H9 (cell line): ENCODE results near the gene MYH11. TPM values are rescaled to one million over a fixed set of nuclear protein-coding genes. Genes with fewer than 3 reads are reported as not detected.

Experiments used
- DNase-seq: peaks from one replicate; pipeline ENCODE4 v3.0.0-alpha.2; 2017
- H2AFZ ChIP-seq: one replicate; pipeline ENCODE4 v1.6.1; 2013; ENCODE audit warnings: mild to moderate bottlenecking, low read length, control low read depth, moderate library complexity
- H2AK5ac ChIP-seq: 2 replicates; pipeline ENCODE4 v1.6.1; 2013; ENCODE audit warnings: low read length, control low read depth, mixed read lengths; ENCODE audit not compliant: insufficient read length
- H2BK120ac ChIP-seq: one replicate; pipeline ENCODE4 v1.6.1; 2013; ENCODE audit warnings: low read depth, mild to moderate bottlenecking, low read length, control low read depth, inconsistent platforms; ENCODE audit not compliant: poor library complexity, severe bottlenecking
- H2BK12ac ChIP-seq: 2 replicates; pipeline ENCODE4 v1.6.1; 2013; ENCODE audit warnings: low read length, control low read depth, mixed read lengths, low read depth; ENCODE audit not compliant: insufficient read length
- H2BK15ac ChIP-seq: 2 replicates; pipeline ENCODE4 v1.6.1; 2013; ENCODE audit warnings: low read depth, low read length, control low read depth
- H2BK20ac ChIP-seq: one replicate; pipeline ENCODE4 v1.6.1; 2013; ENCODE audit warnings: low read depth, mild to moderate bottlenecking, low read length, control low read depth, inconsistent platforms; ENCODE audit not compliant: poor library complexity, severe bottlenecking
- H2BK5ac ChIP-seq: 2 replicates; pipeline ENCODE4 v1.6.1; 2013; ENCODE audit warnings: low read length, control low read depth, mixed read lengths; ENCODE audit not compliant: insufficient read length
- H3K14ac ChIP-seq: 2 replicates; pipeline ENCODE4 v1.6.1; 2013; ENCODE audit warnings: low read length, control low read depth; ENCODE audit not compliant: insufficient read depth
- H3K18ac ChIP-seq: 2 replicates; pipeline ENCODE4 v1.6.1; 2013; ENCODE audit warnings: low read depth, mild to moderate bottlenecking, mixed read lengths, low read length, control low read depth; ENCODE audit not compliant: insufficient read length
- H3K23ac ChIP-seq: 2 replicates; pipeline ENCODE4 v1.6.1; 2013; ENCODE audit warnings: low read length, control low read depth, mixed read lengths, low read depth; ENCODE audit not compliant: insufficient read length
- H3K23me2 ChIP-seq: 2 replicates; pipeline ENCODE4 v1.6.1; 2013; ENCODE audit warnings: low read depth, mild to moderate bottlenecking, mixed read lengths, low read length, control low read depth; ENCODE audit not compliant: insufficient read length, poor library complexity, severe bottlenecking
- H3K27ac ChIP-seq: 2 replicates; pipeline ENCODE4 v1.5.1; 2013; ENCODE audit warnings: low read length, control low read depth, mixed read lengths, low read depth; ENCODE audit not compliant: insufficient read length
- H3K27me3 ChIP-seq: 2 replicates; pipeline ENCODE4 v1.6.1; 2013; ENCODE audit warnings: low read length, control low read depth, inconsistent platforms; ENCODE audit not compliant: insufficient read depth
- H3K4ac ChIP-seq: 2 replicates; pipeline ENCODE4 v1.6.1; 2013; ENCODE audit warnings: low read depth, mild to moderate bottlenecking, control low read depth, inconsistent platforms, low read length, moderate library complexity
- H3K4me1 ChIP-seq: 2 replicates; pipeline ENCODE4 v1.6.1; 2013; ENCODE audit warnings: low read length, control low read depth, inconsistent platforms; ENCODE audit not compliant: insufficient read depth
- H3K4me2 ChIP-seq: 2 replicates; pipeline ENCODE4 v1.6.1; 2013; ENCODE audit warnings: low read length, control low read depth, mixed read lengths; ENCODE audit not compliant: insufficient read length, insufficient read depth
- H3K56ac ChIP-seq: 2 replicates; pipeline ENCODE4 v1.6.1; 2013; ENCODE audit warnings: low read depth, mild to moderate bottlenecking, mixed read lengths, low read length, control low read depth; ENCODE audit not compliant: insufficient read length
- H3K79me1 ChIP-seq: 2 replicates; pipeline ENCODE4 v1.6.1; 2013; ENCODE audit warnings: low read depth, mild to moderate bottlenecking, moderate library complexity, low read length, control low read depth, inconsistent platforms; ENCODE audit not compliant: insufficient read depth, poor library complexity, severe bottlenecking
- H3K79me2 ChIP-seq: 2 replicates; pipeline ENCODE4 v1.6.1; 2013; ENCODE audit warnings: low read length, control low read depth, inconsistent platforms; ENCODE audit not compliant: insufficient read depth
- H3K9ac ChIP-seq: 2 replicates; pipeline ENCODE4 v1.6.1; 2013; ENCODE audit warnings: low read length, control low read depth, mixed read lengths; ENCODE audit not compliant: insufficient read length; ENCODE audit errors: extremely low read depth
- H3K9me3 ChIP-seq: one replicate; pipeline ENCODE4 v1.6.1; 2013; ENCODE audit warnings: low read depth, low read length, inconsistent platforms; ENCODE audit not compliant: control insufficient read depth
- H3T11ph ChIP-seq: one replicate; pipeline ENCODE4 v1.6.1; 2013; ENCODE audit warnings: mild to moderate bottlenecking, low read length, control low read depth, inconsistent platforms
- H4K20me1 ChIP-seq: one replicate; pipeline ENCODE4 v1.6.1; 2013; ENCODE audit not compliant: control insufficient read depth, insufficient read length, insufficient read depth
- H4K5ac ChIP-seq: 2 replicates; pipeline ENCODE4 v1.6.1; 2013; ENCODE audit warnings: low read depth, mild to moderate bottlenecking, mixed read lengths, low read length, control low read depth; ENCODE audit not compliant: insufficient read length
- H4K8ac ChIP-seq: replicated peaks from 2 replicates; pipeline ENCODE4 v1.6.1; 2013; ENCODE audit warnings: low read length, control low read depth, mixed read lengths, low read depth; ENCODE audit not compliant: insufficient read length
- H4K91ac ChIP-seq: 2 replicates; pipeline ENCODE4 v1.6.1; 2013; ENCODE audit warnings: low read depth, mild to moderate bottlenecking, moderate library complexity, mixed read lengths, low read length, control low read depth; ENCODE audit not compliant: insufficient read length
- H3K27ac Mint-ChIP-seq, 3 experiments: 2 replicates in 2 of 3; 3 replicates in 1 of 3; pipeline ENCODE4 v1.8.0; 2020 to 2021; ENCODE audit warnings: mixed read lengths in 3 of 3, mild to moderate bottlenecking in 1 of 3, moderate library complexity in 1 of 3
- H3K27me3 Mint-ChIP-seq: 2 replicates; pipeline ENCODE4 v1.8.0; 2021; ENCODE audit warnings: low read depth, mild to moderate bottlenecking, moderate library complexity, mixed read lengths
- H3K36me3 Mint-ChIP-seq, 3 experiments: 2 replicates in 2 of 3; 3 replicates in 1 of 3; pipeline ENCODE4 v1.8.0; 2020 to 2021; ENCODE audit warnings: low read depth in 3 of 3, mixed read lengths in 3 of 3; ENCODE audit not compliant: insufficient read depth in 1 of 3
- H3K4me1 Mint-ChIP-seq, 2 experiments: 2 replicates each; pipeline ENCODE4 v1.8.0; 2020; ENCODE audit warnings: mixed read lengths in 2 of 2
- H3K4me3 Mint-ChIP-seq, 2 experiments: 2 replicates in 1 of 2; 3 replicates in 1 of 2; pipeline ENCODE4 v1.8.0; 2020 to 2021; ENCODE audit warnings: mild to moderate bottlenecking in 2 of 2, mixed read lengths in 2 of 2, moderate library complexity in 1 of 2
- H3K9me3 Mint-ChIP-seq, 2 experiments: 2 replicates in 1 of 2; 3 replicates in 1 of 2; pipeline ENCODE4 v1.8.0; 2020; ENCODE audit warnings: mild to moderate bottlenecking in 2 of 2, mixed read lengths in 2 of 2, moderate library complexity in 1 of 2
- WGBS: extraction: QIAGEN DNeasy Blood & Tissue Kit; methylation state at CpG from one replicate; pipeline ENCODE4 v1.1.7; 2013; ENCODE audit warnings: missing lambda C conversion rate, low lambda C conversion rate, mixed read lengths; ENCODE audit not compliant: insufficient read length; ENCODE audit errors: extremely low coverage; 5-methylcytosine and 5-hydroxymethylcytosine counted together
- total RNA-seq: library from RNA; stranded (reverse); gene quantifications from 2 replicates; pipeline ENCODE4 v1.2.1, GENCODE V29; 2021
- TF ChIP-seq, protein P1 (sequence below): fragments of 200-600 bp; sonication (generic); conservative IDR thresholded peaks from 3 replicates; pipeline ENCODE4 v1.8.0; 2021; ENCODE audit warnings: antibody characterized with exemption, mild to moderate bottlenecking

MYH11 gene
- total RNA-seq, 1 experiment from 2014 or later: 0.42 TPM

DNA sequence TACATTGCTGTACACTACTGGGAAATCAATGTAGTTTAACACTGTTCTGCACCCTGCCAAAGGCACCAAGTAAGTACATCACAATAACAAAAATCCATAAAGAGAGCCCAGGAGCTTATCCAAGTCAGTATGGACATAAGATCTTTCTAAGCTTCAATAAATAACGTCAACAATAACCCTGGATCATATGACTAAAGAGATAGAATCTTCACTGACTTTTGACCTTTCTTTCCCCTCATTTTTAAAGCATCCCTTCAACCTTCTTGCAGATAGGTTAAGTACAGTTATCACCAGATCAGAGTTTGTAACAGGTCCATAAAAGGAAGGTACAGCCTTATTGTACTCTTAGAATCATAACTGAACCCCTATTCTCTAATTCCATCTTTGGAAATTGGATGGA is 29.2 kb upstream of the MYH11 start:
- Histone ChIP-seq H2AFZ (no peak overlapping the region), H3K4me2 (no peak overlapping the region), H3K23ac (no peak overlapping the region), H3K79me2 (peaks cover 10% of the 10 kb centered on the region; the same call in 1 of the 2 replicates), H2BK20ac (no peak overlapping the region), H2BK15ac (no peak overlapping the region), H3K27ac (no peak overlapping the region), H4K8ac (no peak overlapping the region), H2BK5ac (no peak overlapping the region), H3K9ac (no peak overlapping the region), H3K14ac (no peak overlapping the region), H4K91ac (no peak overlapping the region), H3K18ac (no peak overlapping the region), H3K4ac (no peak overlapping the region), H2AK5ac (no peak overlapping the region), H3K56ac (no peak overlapping the region), H3K27me3 (no peaks in the 10 kb centered on the region), H3K23me2 (no peaks in the 10 kb centered on the region), H2BK120ac (no peak overlapping the region), H3K79me1 (peaks cover 4% of the 10 kb centered on the region), H2BK12ac (no peak overlapping the region), H4K5ac (no peak overlapping the region), H4K20me1 (no peaks in the 10 kb centered on the region), H3K4me1 (peaks cover 3% of the 10 kb centered on the region; the same call in 1 of the 2 replicates), H3K9me3 (no peaks in the 10 kb centered on the region), H3T11ph (no peak overlapping the region)
- no CpG with 5 or more reads among the region's 1 CpG for WGBS
- Mint-ChIP-seq H3K27me3 (no peaks in the 10 kb centered on the region), H3K4me1 (peaks cover 13 to 15% of the 10 kb centered on the region in 2 experiments), H3K9me3 (no peaks in the 10 kb centered on the region), H3K27ac (peak overlapping the region in 1 of 3 experiments; percentile 2; a peak in 1 of 7 replicates), H3K4me3 (peak overlapping the region in 1 of 2 experiments; percentile 59; a peak in 2 of 5 replicates), H3K36me3 (peaks cover 15 to 32% (median 26%) of the 10 kb centered on the region in 3 experiments; a peak in 6 of 7 replicates)
- DNase-seq: no peak
- TF ChIP-seq, protein P1, sequence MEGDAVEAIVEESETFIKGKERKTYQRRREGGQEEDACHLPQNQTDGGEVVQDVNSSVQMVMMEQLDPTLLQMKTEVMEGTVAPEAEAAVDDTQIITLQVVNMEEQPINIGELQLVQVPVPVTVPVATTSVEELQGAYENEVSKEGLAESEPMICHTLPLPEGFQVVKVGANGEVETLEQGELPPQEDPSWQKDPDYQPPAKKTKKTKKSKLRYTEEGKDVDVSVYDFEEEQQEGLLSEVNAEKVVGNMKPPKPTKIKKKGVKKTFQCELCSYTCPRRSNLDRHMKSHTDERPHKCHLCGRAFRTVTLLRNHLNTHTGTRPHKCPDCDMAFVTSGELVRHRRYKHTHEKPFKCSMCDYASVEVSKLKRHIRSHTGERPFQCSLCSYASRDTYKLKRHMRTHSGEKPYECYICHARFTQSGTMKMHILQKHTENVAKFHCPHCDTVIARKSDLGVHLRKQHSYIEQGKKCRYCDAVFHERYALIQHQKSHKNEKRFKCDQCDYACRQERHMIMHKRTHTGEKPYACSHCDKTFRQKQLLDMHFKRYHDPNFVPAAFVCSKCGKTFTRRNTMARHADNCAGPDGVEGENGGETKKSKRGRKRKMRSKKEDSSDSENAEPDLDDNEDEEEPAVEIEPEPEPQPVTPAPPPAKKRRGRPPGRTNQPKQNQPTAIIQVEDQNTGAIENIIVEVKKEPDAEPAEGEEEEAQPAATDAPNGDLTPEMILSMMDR: no peak
